NCI-H460 (cell line): ENCODE results near the gene SCN2A. TPM values are rescaled to one million over a fixed set of nuclear protein-coding genes. Genes with fewer than 3 reads are reported as not detected.
"Not testable (repeated sequence)": the region's sequence is repeated elsewhere in the genome, so short reads cannot be mapped to it uniquely, and the experiment has no call there.

Source experiments
- DNase-seq: peaks from one replicate; pipeline ENCODE4 v3.0.0-alpha.2; 2016; ENCODE audit warnings: low read depth; ENCODE audit errors: extremely low read depth
- total RNA-seq: library from RNA; depleted of rRNA; stranded (reverse); fragments of >200 nt; shearing (Covaris generic); gene quantifications from 2 replicates; pipeline ENCODE4 v1.2.3, GENCODE V29; 2014

Gene SCN2A
- total RNA-seq, 1 experiment from 2014 or later, result not detected

- no peak for DNase-seq
Measured at GRCh38 chr2:165248238-165248637, 9.0 kb downstream of the SCN2A start.

- DNase-seq, result no peak
Measured at GRCh38 chr2:165251366-165251765, 12.2 kb downstream of the SCN2A start.

- no peak for DNase-seq
Measured at GRCh38 chr2:165253178-165253577, 14.0 kb downstream of the SCN2A start.

GRCh38 chr2:165256618-165257017 lies 17.4 kb downstream of the SCN2A start:
- no peak for DNase-seq

GRCh38 chr2:165260347-165260746 lies 21.1 kb downstream of the SCN2A start:
- not testable (repeated sequence) for DNase-seq

DNA sequence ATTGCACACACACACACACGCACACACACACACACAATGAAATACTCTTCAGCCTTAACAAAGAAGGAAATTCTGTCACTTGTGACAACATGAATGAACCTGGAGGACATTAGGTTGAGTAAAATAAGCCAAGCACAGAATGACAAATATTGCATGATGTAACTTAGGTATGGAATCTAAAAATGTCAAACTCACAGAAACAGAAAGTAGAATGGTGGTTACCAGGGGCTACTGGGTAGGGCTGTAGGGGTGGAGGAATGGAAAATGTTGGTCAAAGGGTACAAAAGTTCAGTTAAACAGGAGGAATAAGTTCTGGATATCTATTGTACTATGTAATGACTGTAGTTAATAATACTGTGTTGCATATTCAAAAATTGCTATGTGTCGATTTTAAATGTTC lies 29.5 kb downstream of the SCN2A start:
- no peak for DNase-seq

- DNase-seq, result no peak
Measured at GRCh38 chr2:165273176-165273575, 34.0 kb downstream of the SCN2A start.

DNA sequence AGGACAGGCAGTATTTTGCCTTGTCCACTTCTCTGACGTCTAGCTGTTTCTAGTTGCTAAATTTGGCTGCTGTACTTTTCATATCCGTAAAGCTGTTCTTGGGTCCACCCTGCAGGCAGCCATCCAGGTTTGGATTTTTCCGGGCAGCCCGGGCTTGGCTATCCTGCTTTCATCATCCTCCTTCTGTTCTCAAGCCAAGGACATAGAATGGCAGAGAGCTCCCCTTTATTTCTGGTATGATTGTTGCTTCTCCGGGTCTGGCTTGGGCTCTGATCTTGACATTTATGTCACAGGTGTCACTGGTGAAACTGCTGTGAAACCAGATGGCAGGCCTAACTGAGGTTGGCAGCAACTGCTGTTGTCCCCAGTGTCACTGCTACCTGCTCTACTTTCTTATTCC lies 35.5 kb downstream of the SCN2A start:
- DNase-seq, result no peak

- DNase-seq, result no peak
Measured at GRCh38 chr2:165275932-165276331, 36.7 kb downstream of the SCN2A start.

DNA sequence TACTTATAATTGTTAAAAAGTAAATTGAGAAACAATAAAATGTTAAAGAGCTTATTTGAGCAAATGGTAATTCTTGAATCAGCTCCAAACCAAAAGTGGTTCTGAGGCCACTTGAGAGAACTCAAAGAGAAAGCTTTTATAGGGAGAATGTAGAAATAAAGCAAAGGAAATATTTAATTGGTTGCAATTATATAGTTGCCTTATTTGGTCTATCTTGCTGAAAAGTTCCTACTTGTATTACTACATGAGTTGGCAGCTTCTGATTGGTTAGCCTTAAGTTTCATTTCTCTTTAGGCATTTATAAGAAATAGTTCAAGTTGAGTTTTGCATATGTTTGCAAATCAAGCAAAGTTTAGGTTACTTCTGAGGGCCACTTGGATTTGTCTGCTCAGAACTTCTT lies 38.1 kb downstream of the SCN2A start:
- no peak for DNase-seq

GRCh38 chr2:165277860-165278656 lies 38.8 kb downstream of the SCN2A start:
- no peak for DNase-seq

GRCh38 chr2:165280356-165280755 lies 41.1 kb downstream of the SCN2A start:
- no peak for DNase-seq

DNA sequence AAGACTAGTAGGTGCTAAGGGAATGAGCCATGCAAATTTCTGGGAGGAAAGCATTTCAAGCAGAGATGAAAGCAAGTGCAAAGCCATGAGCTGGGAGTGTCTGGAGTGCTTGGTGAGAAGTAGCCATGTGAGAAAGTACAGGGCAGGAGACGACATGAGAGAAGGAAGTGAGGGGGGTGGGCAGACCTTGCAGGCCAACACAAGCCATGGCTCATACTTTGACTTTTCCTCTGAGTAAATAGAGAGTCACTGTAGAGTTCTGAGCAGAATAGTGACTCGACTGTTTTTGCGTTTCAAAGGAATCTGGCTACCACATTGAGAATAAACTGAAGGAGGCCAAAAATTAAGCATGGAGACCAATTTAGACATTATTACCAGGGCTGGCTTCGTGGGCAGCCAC lies 42.2 kb downstream of the SCN2A start:
- DNase-seq, result no peak

GRCh38 chr2:165283342-165283741 lies 44.1 kb downstream of the SCN2A start:
- DNase-seq, result no peak

DNA sequence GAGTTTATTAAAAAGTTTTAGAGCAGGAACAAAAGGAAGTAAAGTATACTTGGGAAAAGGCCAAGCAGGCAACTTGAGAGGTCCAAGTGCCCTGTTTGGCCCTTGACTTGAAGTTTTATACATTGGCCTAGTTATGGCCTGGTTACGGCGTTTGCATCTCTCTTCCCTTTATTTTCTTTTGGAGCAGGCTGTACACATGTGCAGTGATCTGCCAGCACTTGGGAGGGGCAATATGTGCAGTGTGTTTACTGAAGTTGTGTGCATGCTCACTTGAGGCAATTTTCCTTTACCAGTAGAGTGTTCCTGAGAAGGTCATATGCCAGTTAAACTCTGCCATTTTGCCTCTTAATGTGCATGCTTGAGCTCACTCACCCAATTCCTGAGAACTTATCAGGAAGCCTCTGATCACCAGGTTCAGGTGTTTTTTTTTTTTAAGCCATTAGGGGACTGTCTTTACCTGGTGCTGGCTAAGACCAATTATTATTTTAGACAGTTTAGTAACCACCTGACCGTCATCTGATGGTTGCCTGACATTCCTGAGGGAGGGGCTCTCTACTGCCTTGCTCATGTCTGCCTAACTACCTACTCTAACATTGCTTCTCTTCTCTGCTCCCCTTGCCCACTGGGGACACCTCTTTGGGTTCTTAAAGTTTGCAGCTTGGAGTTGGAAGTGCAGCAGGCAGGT lies 48.0 kb downstream of the SCN2A start:
- DNase-seq, result no peak

GRCh38 chr2:165289069-165289468 lies 49.9 kb downstream of the SCN2A start:
- DNase-seq, result no peak

DNA sequence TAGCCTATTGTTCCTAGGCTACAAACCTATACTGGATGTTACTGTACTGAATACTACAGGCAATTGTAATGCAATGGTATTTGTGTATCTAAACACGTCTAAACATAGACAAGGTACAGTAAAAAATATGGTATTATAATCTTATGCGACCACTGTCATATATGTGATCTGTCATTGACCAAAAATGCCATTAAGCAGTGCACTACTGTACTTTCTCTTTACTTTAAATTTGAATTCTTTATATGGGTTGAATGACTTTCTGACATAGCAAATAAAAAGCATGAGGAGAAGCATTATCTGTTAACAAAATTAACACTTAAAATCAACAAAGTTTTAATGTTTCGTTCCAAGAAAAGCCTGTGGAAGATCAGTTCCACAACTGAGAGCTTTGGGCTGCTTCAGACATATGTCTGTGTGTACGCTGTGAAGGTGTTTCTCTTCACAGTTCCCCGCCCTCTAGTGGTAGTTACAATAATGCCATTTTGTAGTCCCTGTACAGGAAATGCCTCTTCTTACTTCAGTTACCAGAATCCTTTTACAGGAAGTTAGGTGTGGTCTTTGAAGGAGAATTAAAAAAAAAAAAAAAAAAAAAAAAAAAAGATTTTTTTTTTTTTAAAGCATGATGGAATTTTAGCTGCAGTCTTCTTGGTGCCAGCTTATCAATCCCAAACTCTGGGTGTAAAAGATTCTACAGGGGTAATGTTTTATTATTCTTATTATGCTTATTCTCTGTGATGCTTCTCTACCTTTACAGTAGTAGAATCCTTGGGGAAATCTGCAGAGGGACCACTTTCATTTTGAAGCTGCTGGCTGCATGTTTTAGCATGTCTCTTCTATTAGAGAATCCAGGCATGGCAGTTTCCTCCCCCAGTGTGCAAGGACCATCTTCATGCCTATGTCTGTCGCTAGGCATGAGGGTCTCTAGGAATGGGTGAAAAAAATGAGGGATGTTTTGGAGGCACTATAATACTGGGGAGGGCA lies 54.5 kb downstream of the SCN2A start:
- peak; percentile 80 for DNase-seq

DNA sequence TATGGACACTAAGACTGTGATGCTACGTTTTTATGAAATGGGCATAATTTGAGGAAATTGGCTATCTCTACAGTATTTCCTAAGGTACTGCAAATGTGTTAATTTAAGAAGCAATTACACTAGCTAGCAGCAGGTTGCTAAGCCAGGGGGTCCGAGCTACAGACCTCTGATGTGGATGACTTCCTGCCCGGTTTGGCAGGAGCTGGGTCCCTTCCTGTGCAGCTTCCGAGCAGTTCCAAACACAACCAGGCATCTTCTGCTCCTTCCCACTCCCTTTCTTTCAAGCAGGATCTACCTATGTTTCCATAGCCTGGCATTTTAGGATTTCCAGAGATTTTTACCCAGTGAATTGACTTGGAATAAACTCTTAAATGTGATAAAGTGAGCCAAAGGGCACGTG lies 55.7 kb downstream of the SCN2A start:
- DNase-seq, result no peak

DNA sequence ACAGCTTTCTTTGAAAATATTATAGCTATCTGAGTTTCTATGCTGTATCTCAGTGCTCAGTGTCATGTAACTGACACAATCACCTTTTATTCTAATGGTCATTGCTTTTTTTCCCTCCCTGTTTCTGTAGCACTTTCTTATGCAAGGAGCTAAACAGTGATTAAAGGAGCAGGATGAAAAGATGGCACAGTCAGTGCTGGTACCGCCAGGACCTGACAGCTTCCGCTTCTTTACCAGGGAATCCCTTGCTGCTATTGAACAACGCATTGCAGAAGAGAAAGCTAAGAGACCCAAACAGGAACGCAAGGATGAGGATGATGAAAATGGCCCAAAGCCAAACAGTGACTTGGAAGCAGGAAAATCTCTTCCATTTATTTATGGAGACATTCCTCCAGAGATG lies 56.4 kb downstream of the SCN2A start:
- no peak for DNase-seq

GRCh38 chr2:165305391-165306096 lies 66.3 kb downstream of the SCN2A start:
- no peak for DNase-seq
